Mammary epithelial cell (primary cell): ENCODE data around the gene ABR.
"Not testable (repeated sequence)": the region's sequence is repeated elsewhere in the genome, so short reads cannot be mapped to it uniquely, and the experiment has no call there.

Experiments
- EZH2 ChIP-seq: IDR thresholded peaks from 2 replicates; pipeline ENCODE4 v1.6.1; 2012; ENCODE audit warnings: low read length, inconsistent platforms, borderline replicate concordance
- TF ChIP-seq, protein P1 (sequence below), 2 donors: IDR thresholded peaks in 1 of 2; conservative IDR thresholded peaks in 1 of 2; 2 replicates each; pipeline ENCODE4 v1.5.1; 2011 to 2012; ENCODE audit warnings: inconsistent platforms in 2 of 2, low read length in 2 of 2, mild to moderate bottlenecking in 2 of 2, control low read depth in 1 of 2, low read depth in 1 of 2; ENCODE audit not compliant: insufficient read depth in 1 of 2; ENCODE audit errors: extremely low read depth in 1 of 2

DNA sequence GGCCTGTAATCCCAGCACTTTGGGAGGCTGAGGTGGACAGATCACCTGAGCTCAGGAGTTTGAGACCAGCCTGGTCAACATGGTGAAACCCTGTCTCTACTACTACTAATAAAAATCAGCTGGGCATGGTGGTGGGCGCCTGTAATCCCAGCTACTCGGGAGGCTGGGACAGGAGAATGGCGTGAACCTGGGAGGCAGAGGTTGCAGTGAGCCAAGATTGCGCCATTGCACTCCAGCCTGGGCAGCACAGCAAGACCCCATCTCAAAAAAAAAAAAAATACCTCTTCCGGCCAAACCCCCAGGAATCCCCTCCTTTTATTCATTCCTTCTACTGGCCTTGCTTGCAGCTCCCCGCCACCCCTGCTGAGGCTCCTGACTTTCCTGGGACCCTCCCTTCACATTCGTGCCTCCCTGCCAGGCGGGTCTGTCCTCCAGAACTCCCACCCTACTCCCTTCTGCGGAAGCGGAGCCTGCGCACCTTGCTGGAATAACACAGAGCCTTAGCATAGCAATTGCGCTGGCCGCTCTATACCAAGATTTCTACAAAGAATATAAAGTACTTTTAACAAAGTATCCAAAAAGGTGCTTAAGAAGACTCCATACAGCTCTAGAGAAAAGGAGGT lies 135.3 kb downstream of the ABR start:
- TF ChIP-seq EZH2: not testable (repeated sequence)
- TF ChIP-seq, protein P1, sequence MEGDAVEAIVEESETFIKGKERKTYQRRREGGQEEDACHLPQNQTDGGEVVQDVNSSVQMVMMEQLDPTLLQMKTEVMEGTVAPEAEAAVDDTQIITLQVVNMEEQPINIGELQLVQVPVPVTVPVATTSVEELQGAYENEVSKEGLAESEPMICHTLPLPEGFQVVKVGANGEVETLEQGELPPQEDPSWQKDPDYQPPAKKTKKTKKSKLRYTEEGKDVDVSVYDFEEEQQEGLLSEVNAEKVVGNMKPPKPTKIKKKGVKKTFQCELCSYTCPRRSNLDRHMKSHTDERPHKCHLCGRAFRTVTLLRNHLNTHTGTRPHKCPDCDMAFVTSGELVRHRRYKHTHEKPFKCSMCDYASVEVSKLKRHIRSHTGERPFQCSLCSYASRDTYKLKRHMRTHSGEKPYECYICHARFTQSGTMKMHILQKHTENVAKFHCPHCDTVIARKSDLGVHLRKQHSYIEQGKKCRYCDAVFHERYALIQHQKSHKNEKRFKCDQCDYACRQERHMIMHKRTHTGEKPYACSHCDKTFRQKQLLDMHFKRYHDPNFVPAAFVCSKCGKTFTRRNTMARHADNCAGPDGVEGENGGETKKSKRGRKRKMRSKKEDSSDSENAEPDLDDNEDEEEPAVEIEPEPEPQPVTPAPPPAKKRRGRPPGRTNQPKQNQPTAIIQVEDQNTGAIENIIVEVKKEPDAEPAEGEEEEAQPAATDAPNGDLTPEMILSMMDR (conservative IDR thresholded peaks at IDR 0.05 in 1 of 2, IDR thresholded peaks at IDR 0.05 in 1 of 2; ENCODE audit: extremely low read depth in 1 of 2, insufficient read depth in 1 of 2, low read depth in 1 of 2, low read length in 2 of 2): not testable (repeated sequence)
